Effector memory CD4-positive, alpha-beta T cell (primary cell): ENCODE measurements around the gene DIP2B.
A peak's percentile ranks its signal among the peaks of the same experiment; 100 is the strongest.

ENCODE experiments used
- DNase-seq, 3 donors: peaks; one replicate each; pipeline ENCODE4 v3.0.0-alpha.2; 2020
- H3K27ac ChIP-seq: 2 replicates; pipeline ENCODE4 v1.7.0; 2013; ENCODE audit warnings: mild to moderate bottlenecking, low read length, moderate library complexity; ENCODE audit not compliant: insufficient read depth, poor library complexity, severe bottlenecking
- H3K27me3 ChIP-seq: replicated peaks from 2 replicates; pipeline ENCODE4 v1.7.0; 2013; ENCODE audit warnings: mild to moderate bottlenecking, low read length; ENCODE audit not compliant: insufficient read depth, control insufficient read depth, poor library complexity, severe bottlenecking
- H3K36me3 ChIP-seq: 2 replicates; pipeline ENCODE4 v1.7.0; 2013; ENCODE audit warnings: mild to moderate bottlenecking, low read length, moderate library complexity; ENCODE audit not compliant: control insufficient read depth, insufficient read depth
- H3K4me1 ChIP-seq: 2 replicates; pipeline ENCODE4 v1.7.0; 2013; ENCODE audit warnings: low read length, mild to moderate bottlenecking; ENCODE audit not compliant: control insufficient read depth, insufficient read depth, poor library complexity, severe bottlenecking
- H3K4me3 ChIP-seq: 2 replicates; pipeline ENCODE4 v1.7.0; 2013; ENCODE audit warnings: low read length, low read depth, mild to moderate bottlenecking; ENCODE audit not compliant: insufficient read depth, poor library complexity, severe bottlenecking
- H3K9me3 ChIP-seq: 2 replicates; pipeline ENCODE4 v1.7.0; 2013; ENCODE audit warnings: mild to moderate bottlenecking, low read length, moderate library complexity; ENCODE audit not compliant: control insufficient read depth

DIP2B gene

DNA sequence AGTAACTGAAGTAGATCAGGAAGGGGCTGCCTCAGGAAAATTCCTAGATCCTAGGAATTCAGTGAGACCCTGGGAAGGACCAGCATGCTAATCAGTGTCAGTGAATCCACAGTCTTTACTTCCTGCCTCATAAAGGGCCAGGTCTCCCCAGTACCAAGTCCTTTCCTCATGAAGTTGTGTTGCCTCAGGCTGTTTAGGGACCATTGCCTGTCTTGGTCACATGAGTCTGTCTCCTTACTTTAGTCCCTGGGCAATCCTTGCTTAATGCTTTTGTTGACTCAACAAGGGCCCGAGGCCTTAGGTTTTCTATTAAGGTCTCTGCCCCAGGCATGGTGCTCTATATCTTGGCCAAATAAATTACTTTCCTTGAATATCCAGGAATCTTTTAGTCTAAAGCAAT, 243.0 kb downstream of the DIP2B start:
- peaks cover 15% of the 10 kb centered on the region for H3K36me3 ChIP-seq
- H3K9me3 ChIP-seq, result no peaks in the 10 kb centered on the region
- H3K27ac ChIP-seq, result no peak overlapping the region
- no peak for DNase-seq
- no peaks in the 10 kb centered on the region for H3K4me1 ChIP-seq
- H3K4me3 ChIP-seq, result no peak overlapping the region
- H3K27me3 ChIP-seq, result no peaks in the 10 kb centered on the region

- no peak overlapping the region for H3K4me3 ChIP-seq
- H3K9me3 ChIP-seq, result no peaks in the 10 kb centered on the region
- DNase-seq, result no peak
- H3K27ac ChIP-seq, result no peak overlapping the region
- no peaks in the 10 kb centered on the region for H3K27me3 ChIP-seq
- H3K36me3 ChIP-seq, result peaks cover 13% of the 10 kb centered on the region
- no peaks in the 10 kb centered on the region for H3K4me1 ChIP-seq
These were observed 244.7 kb downstream of the DIP2B start for GRCh38 chr12:50749459-50749882.

- H3K36me3 ChIP-seq, result peaks cover 10% of the 10 kb centered on the region
- no peaks in the 10 kb centered on the region for H3K9me3 ChIP-seq
- no peaks in the 10 kb centered on the region for H3K27me3 ChIP-seq
- DNase-seq, result no peak
- no peak overlapping the region for H3K4me3 ChIP-seq
- no peak overlapping the region for H3K27ac ChIP-seq
- H3K4me1 ChIP-seq, result no peaks in the 10 kb centered on the region
These were observed 245.6 kb downstream of the DIP2B start for GRCh38 chr12:50750366-50750765.

GRCh38 chr12:50751948-50752721, 247.3 kb downstream of the DIP2B start:
- DNase-seq, result no peak
- no peaks in the 10 kb centered on the region for H3K9me3 ChIP-seq
- H3K36me3 ChIP-seq, result peaks cover 6% of the 10 kb centered on the region
- no peak overlapping the region for H3K4me3 ChIP-seq
- no peaks in the 10 kb centered on the region for H3K4me1 ChIP-seq
- no peak overlapping the region for H3K27ac ChIP-seq
- H3K27me3 ChIP-seq, result no peaks in the 10 kb centered on the region

DNA sequence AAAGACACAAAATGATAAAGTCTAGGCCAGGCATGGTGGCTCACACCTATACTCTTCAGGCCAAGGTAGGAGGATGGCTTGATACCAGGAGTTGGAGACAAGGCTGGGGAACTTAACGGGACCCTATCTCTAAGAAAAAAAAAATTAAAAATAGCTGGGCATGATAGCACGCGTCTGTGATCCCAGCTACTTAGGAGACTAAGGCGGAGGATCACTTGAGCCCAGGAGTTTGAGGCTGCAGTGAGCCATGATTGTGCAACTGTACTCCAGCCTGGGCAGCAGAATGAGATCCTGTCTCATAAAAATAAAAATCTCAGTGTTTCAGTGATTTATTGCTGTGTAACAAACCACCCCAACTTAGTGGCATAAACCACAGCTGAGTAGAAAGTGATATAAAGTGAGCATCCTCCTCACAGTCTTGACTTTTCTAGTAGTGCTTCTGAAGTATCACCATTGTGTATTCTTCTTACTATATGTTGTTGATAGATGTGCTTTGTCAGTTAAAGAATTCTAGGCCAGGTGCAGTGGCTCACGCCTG, 248.5 kb downstream of the DIP2B start:
- Histone ChIP-seq H3K4me1 (no peaks in the 10 kb centered on the region), H3K36me3 (no peaks in the 10 kb centered on the region), H3K27me3 (no peaks in the 10 kb centered on the region), H3K4me3 (no peak overlapping the region), H3K9me3 (no peaks in the 10 kb centered on the region), H3K27ac (no peak overlapping the region)
- DNase-seq, result no peak

GRCh38 chr12:50763639-50764285, 259.0 kb downstream of the DIP2B start, which contains the start of gene ATF1:
TSS of gene ATF1 (plus strand) at chr12:50764101. CDS start at chr12:50780146, 16,045 bp downstream.
- Histone ChIP-seq H3K9me3 (no peaks in the 10 kb centered on the region), H3K27ac (peak within 1 kb of the TSS; percentile 94), H3K4me3 (peak within 1 kb of the TSS; percentile 97), H3K4me1 (peaks cover 15% of the 10 kb centered on the region), H3K36me3 (no peaks in the 10 kb centered on the region), H3K27me3 (no peaks in the 10 kb centered on the region)
- peak; percentile 77 to 84 (median 84) for DNase-seq

DNA sequence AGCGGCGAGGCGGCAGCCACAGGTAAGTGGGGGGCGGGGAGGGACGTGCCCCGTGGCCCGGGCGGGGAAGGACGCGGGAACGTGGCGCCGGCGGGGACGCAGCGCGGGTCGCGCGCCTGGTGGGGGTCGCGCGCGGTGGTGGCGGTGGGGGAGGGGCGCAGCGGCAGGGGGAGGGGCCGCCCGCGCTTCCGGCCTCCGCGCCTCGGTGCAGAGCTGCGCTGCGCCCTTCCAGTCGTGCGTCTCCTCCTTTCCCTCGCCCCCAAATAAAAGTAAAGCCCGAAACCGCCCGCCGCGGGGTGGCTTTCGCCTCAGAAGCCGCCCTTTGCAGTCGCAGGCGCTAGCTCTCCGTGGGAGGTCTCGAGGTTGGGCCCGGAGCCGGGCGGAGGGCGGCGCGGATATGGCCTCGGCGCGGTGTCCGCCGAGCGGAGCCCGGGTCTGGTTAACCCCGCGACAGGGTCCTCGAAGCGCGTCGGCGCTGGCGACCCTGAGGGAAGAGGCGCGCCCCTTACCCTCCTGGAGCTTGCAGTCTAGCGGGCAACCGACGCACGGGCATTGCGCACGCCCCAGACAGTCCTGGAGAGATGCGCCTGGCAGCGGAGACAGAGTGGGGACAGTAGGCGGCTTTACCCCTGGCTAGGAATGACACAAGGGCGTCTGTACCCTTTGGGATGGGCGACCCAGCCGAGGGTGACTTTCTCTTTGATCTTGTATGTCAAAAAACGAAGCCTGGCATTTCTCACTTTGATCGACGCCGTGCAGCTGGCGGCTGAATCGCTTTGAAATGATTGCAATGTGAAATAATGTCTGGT, 259.7 kb downstream of the DIP2B start:
- Histone ChIP-seq H3K9me3 (no peaks in the 10 kb centered on the region), H3K27me3 (no peaks in the 10 kb centered on the region), H3K36me3 (no peaks in the 10 kb centered on the region), H3K4me1 (peaks cover 15% of the 10 kb centered on the region), H3K4me3 (peak overlapping the region; percentile 97), H3K27ac (peak overlapping the region; percentile 94)
- peak; percentile 17 to 72 (median 36) for DNase-seq

DNA sequence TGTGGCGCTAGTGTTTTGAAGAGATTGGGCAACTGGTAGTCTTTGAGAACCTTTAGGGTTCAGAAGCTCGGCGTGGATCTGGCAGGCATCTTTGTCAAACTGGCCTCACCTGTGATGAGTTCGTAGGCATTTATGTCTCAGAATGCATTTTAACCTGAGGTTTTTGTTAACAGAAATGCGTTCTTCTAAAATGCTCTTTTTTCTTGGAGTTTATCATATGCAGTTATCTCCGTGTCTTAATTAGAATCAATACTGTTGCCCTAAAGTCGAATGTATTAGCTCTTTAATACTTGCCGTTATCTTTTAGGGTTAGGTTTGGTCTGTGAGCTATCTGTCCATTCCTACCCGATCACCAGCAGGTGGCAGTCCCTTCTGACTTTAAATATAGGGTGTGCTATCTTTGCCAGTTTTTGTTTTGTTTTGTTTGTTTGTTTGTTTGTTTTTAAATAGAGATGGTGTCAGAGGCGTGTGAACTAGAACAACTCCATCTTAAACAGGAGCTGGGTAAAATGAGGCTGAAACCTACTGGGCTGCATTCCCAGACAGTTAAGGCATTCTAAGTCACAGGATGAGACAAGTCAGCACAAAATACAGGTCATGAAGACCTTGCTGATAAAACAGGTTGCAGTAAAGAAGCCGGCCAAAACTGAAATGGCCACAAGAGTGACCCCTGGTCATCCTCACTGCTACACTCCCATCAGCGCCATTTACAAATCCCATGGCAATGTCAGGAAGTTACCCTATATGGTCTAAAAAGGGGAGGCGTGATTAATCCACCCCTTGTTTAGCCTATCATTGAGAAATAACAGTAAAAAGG, 260.5 kb downstream of the DIP2B start:
- Histone ChIP-seq H3K27ac (peak overlapping the region; percentile 94), H3K9me3 (no peaks in the 10 kb centered on the region), H3K4me1 (peaks cover 15% of the 10 kb centered on the region), H3K4me3 (peak overlapping the region; percentile 97), H3K27me3 (no peaks in the 10 kb centered on the region), H3K36me3 (no peaks in the 10 kb centered on the region)
- DNase-seq, result peak in 2 of 3 donors; percentile 12 to 45

- Histone ChIP-seq H3K9me3 (no peaks in the 10 kb centered on the region), H3K27me3 (no peaks in the 10 kb centered on the region), H3K4me3 (no peak overlapping the region), H3K4me1 (peaks cover 12% of the 10 kb centered on the region), H3K36me3 (no peaks in the 10 kb centered on the region), H3K27ac (no peak overlapping the region)
- DNase-seq, result no peak
These were observed 263.6 kb downstream of the DIP2B start for GRCh38 chr12:50768391-50768790.
